ENCODE data around the gene FAM50A. TPM values are rescaled to one million over a fixed set of nuclear protein-coding genes. Genes with fewer than 3 reads are reported as not detected.
"Not testable (repeated sequence)": the region's sequence is repeated elsewhere in the genome, so short reads cannot be mapped to it uniquely, and the experiment has no call there.

The FAM50A gene
- total RNA-seq, 4 donors from 2014 or later: 39.9 to 76.3 (median 47.4) TPM

- Histone ChIP-seq H3K9me3 (no peaks in the 10 kb centered on the region), H3K36me3 (no peaks in the 10 kb centered on the region), H3K4me1 (no peaks in the 10 kb centered on the region), H3K4me3 (replicated peaks in 1 of 3) (no peak overlapping the region), H3K27ac (no peak overlapping the region), H3K27me3 (no peaks in the 10 kb centered on the region)
- TF ChIP-seq CTCF (IDR thresholded peaks at IDR 0.05): no peak
- TF ChIP-seq POLR2A (IDR thresholded peaks at IDR 0.05): no peak
- WGBS, 2 donors: 80 to 100% methylated on average over 1 to 2 of the region's 3 CpGs
- intact Hi-C loops (cut with DNase I): no loop called here
- no peak for DNase-seq
Measured at GRCh38 chrX:154494715-154495114, 50.8 kb downstream of the FAM50A start.

- no peak for DNase-seq
- no peaks in the 10 kb centered on the region for H3K36me3 ChIP-seq
- H3K9me3 ChIP-seq: no peaks in the 10 kb centered on the region
- no peak overlapping the region for H3K27ac ChIP-seq
- H3K4me3 ChIP-seq (replicated peaks in 1 of 3): no peak overlapping the region
- intact Hi-C loops (cut with DNase I): no loop called here
- no peaks in the 10 kb centered on the region for H3K4me1 ChIP-seq
- WGBS, 2 donors: 77% methylated on average over 4 to 6 of the region's 6 CpGs
- TF ChIP-seq CTCF (IDR thresholded peaks at IDR 0.05) (no peak), POLR2A (IDR thresholded peaks at IDR 0.05) (no peak)
- no peaks in the 10 kb centered on the region for H3K27me3 ChIP-seq
Measured at GRCh38 chrX:154495472-154495922, 51.6 kb downstream of the FAM50A start.

GRCh38 chrX:154496591-154497137, 52.7 kb downstream of the FAM50A start:
- H3K36me3 ChIP-seq: not testable (repeated sequence)
- WGBS, 2 donors: 86 to 87% methylated on average over 4 of the region's 4 CpGs

More at GRCh38 chrX:154496591-154497137, 52.7 kb downstream of the FAM50A start:
- H3K9me3 ChIP-seq; DNase-seq; H3K4me1 ChIP-seq; H3K27ac ChIP-seq; intact Hi-C loops (cut with DNase I); H3K4me3 ChIP-seq (replicated peaks in 1 of 3); H3K27me3 ChIP-seq: not testable (repeated sequence)

Small RNA genes lying within 50 kb of the gene (microRNA-seq; reads per million reads assigned to microRNA genes)
- gene MIR6858: not detected

Small RNA genes lying within 50 kb of the gene (small RNA-seq; reads per million reads assigned to genes)
- gene MIR6858: not detected
- gene RN7SL697P: not detected
- gene SNORA70: not detected

Other genes with a start within 250 kb of the FAM50A start
- not detected for gene OPN1MW2, start 224.4 kb upstream of the FAM50A start, total RNA-seq
- not detected for gene OPN1MW3, start 186.6 kb upstream of the FAM50A start, total RNA-seq
- not detected for gene TEX28, start 149.0 kb upstream of the FAM50A start, total RNA-seq
- under 1 TPM in 2 of 4 donors, not detected in 2; 0.54 to 0.89 TPM for gene TKTL1, start 148.3 kb upstream of the FAM50A start, total RNA-seq
- gene FLNA, start 69.5 kb upstream of the FAM50A start, total RNA-seq: 100 to 1,000 TPM; 143 to 553 (median 291) TPM
- gene EMD, start 64.8 kb upstream of the FAM50A start, total RNA-seq: 10 to 100 TPM; 36.5 to 71.6 (median 57.2) TPM
- 1,000 to 10,000 TPM; 1,199 to 6,548 (median 3,258) TPM for gene RPL10, start 45.8 kb upstream of the FAM50A start, total RNA-seq
- 10 to 100 TPM; 40.7 to 92.9 (median 61.6) TPM for gene DNASE1L1, start 34.9 kb upstream of the FAM50A start, total RNA-seq
- 10 to 100 TPM; 41.1 to 75.9 (median 59.0) TPM for gene TAFAZZIN, start 32.6 kb upstream of the FAM50A start, total RNA-seq
- gene ATP6AP1, start 15.5 kb upstream of the FAM50A start, total RNA-seq: 100 to 1,000 TPM in 1 of 4 donors, 10 to 100 TPM in 3; 69.0 to 172 (median 84.4) TPM
- 10 to 100 TPM; 59.7 to 86.2 (median 78.1) TPM for gene GDI1, start 7.0 kb upstream of the FAM50A start, total RNA-seq
- gene PLXNA3, start 14.1 kb downstream of the FAM50A start, total RNA-seq: 10 to 100 TPM in 2 of 4 donors, 1 to 10 TPM in 2; 3.9 to 20.7 (median 14.1) TPM
- gene LAGE3, start 35.1 kb downstream of the FAM50A start, total RNA-seq: 10 to 100 TPM; 10.2 to 18.9 (median 12.6) TPM
- gene UBL4A, start 42.5 kb downstream of the FAM50A start, total RNA-seq: 10 to 100 TPM; 32.9 to 63.4 (median 41.3) TPM
- gene SLC10A3, start 46.5 kb downstream of the FAM50A start, total RNA-seq: 10 to 100 TPM; 21.9 to 40.6 (median 29.3) TPM
- gene FAM3A, start 72.1 kb downstream of the FAM50A start, total RNA-seq: 10 to 100 TPM; 56.3 to 67.7 (median 65.3) TPM
- 100 to 1,000 TPM in 2 of 4 donors, 10 to 100 TPM in 2; 47.2 to 288 (median 158) TPM for gene G6PD, start 102.7 kb downstream of the FAM50A start, total RNA-seq
- 10 to 100 TPM; 14.4 to 24.3 (median 16.8) TPM for gene IKBKG, start 103.5 kb downstream of the FAM50A start, total RNA-seq
- gene CTAG1A, start 141.0 kb downstream of the FAM50A start, total RNA-seq: not detected
- gene CTAG1B, start 175.1 kb downstream of the FAM50A start, total RNA-seq: not detected
- not detected for gene CTAG2, start 209.4 kb downstream of the FAM50A start, total RNA-seq